Renal cortical epithelial cell (primary cell): ENCODE results near the gene LIMS2. TPM values are rescaled to one million over a fixed set of nuclear protein-coding genes. Genes with fewer than 3 reads are reported as not detected.

Source experiments
- DNase-seq: peaks from one replicate; pipeline ENCODE4 v3.0.0-alpha.2; 2011; ENCODE audit warnings: low read depth
- total RNA-seq: library from RNA; depleted of rRNA; stranded (reverse); fragments of >200 nt; gene quantifications from 2 replicates; pipeline ENCODE4 v1.2.3, GENCODE V29; 2014

Gene LIMS2
- total RNA-seq, 1 donor from 2014 or later, result 3.7 TPM

GRCh38 chr2:127646487-127647241, 28.7 kb downstream of the LIMS2 start:
- DNase-seq, result no peak

GRCh38 chr2:127645395-127646291, 29.7 kb downstream of the LIMS2 start, which contains the start of gene GPR17:
Gene GPR17 (plus strand): TSS chr2:127646153. CDS start chr2:127650736, 4,583 bp downstream.
- no peak for DNase-seq

- no peak for DNase-seq
These were observed 30.3 kb downstream of the LIMS2 start for GRCh38 chr2:127645026-127645394.

GRCh38 chr2:127644066-127645025, 31.0 kb downstream of the LIMS2 start:
- no peak for DNase-seq

- no peak for DNase-seq
These were observed 31.8 kb downstream of the LIMS2 start for GRCh38 chr2:127643439-127644065.

- DNase-seq, result no peak
These were observed 32.5 kb downstream of the LIMS2 start for GRCh38 chr2:127642706-127643438.

GRCh38 chr2:127641846-127642507, 33.4 kb downstream of the LIMS2 start:
- no peak for DNase-seq

- DNase-seq, result no peak
These were observed 34.2 kb downstream of the LIMS2 start for GRCh38 chr2:127641133-127641532.

- no peak for DNase-seq
These were observed 35.0 kb downstream of the LIMS2 start for GRCh38 chr2:127640082-127641072.

- DNase-seq, result no peak
These were observed 36.2 kb downstream of the LIMS2 start for GRCh38 chr2:127639111-127639474.

GRCh38 chr2:127638361-127639110, 36.8 kb downstream of the LIMS2 start:
- DNase-seq, result no peak

- DNase-seq, result peak; percentile 64
These were observed 37.5 kb downstream of the LIMS2 start for GRCh38 chr2:127637725-127638252.

- DNase-seq, result no peak
These were observed 38.1 kb downstream of the LIMS2 start for GRCh38 chr2:127637236-127637630.

- no peak for DNase-seq
These were observed 38.8 kb downstream of the LIMS2 start for GRCh38 chr2:127636248-127637235.

- no peak for DNase-seq
These were observed 39.7 kb downstream of the LIMS2 start for GRCh38 chr2:127635380-127636237.
